SIG-M5 treated with dmso at 0.1 percent for 504 hours (cell line): ENCODE data around the gene HPX.
A peak's percentile ranks its signal among the peaks of the same experiment; 100 is the strongest.

Experiments used
- DNase-seq: peaks from one replicate; lab custom pipeline; 2025; ENCODE audit not compliant: unreplicated experiment; lab: John Stamatoyannopoulos, UW

Gene HPX

DNA sequence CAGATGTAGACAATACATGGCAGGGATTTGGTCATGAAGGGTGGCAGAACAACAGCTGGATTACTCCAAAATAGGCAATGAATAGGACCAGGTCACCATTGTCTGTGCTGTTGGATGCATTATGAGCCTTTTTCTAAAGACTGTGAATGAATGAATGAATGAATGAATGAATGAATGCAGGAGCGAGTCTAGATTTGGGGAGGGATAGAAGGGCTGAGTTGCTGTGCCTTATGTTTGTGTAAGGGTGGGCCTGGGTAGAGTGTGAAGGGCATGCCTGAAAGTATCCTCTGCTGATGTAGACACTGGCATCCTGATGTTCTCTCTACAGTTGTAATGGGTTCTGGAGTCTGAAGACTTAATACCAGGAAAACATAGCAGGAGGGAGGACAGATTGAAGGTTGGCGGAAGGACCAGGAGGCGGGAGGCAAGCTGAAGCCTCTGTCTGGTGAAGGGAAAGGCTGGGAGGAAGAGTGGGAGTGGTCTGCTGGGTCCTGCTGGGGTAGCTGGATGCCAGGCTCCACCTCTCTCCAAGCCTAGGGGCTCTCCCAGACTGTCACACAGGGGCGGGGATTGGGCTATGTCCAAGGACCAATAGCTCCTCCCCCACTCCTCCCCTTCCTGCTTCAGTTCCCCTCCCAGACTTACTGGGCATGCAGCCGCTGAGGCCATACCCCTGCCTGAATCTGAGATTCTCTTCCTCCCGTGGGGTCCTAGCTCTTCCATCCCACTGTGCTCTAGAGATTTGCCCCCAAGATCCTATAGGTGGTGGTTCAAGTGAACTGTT lies 28.1 kb upstream of the HPX start:
- DNase-seq, result peak; percentile 56

DNA sequence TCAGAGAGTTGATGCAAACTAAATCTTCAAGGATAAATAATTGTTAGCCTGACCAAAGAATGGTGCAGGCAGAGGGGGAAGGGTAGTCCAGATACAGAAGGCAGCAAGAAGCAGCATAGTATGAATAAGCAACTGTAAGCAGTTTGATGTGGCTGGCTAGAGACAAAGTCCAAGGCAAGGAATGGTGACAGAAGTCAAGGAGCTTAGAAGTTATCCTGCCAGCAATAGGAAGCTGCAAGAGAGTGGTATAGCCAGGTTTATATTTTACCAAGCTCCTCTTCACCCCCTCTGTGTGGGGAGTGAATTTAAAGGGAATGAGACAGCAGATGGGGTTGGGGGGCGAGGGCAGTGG lies 18.3 kb upstream of the HPX start:
- no peak for DNase-seq

DNA sequence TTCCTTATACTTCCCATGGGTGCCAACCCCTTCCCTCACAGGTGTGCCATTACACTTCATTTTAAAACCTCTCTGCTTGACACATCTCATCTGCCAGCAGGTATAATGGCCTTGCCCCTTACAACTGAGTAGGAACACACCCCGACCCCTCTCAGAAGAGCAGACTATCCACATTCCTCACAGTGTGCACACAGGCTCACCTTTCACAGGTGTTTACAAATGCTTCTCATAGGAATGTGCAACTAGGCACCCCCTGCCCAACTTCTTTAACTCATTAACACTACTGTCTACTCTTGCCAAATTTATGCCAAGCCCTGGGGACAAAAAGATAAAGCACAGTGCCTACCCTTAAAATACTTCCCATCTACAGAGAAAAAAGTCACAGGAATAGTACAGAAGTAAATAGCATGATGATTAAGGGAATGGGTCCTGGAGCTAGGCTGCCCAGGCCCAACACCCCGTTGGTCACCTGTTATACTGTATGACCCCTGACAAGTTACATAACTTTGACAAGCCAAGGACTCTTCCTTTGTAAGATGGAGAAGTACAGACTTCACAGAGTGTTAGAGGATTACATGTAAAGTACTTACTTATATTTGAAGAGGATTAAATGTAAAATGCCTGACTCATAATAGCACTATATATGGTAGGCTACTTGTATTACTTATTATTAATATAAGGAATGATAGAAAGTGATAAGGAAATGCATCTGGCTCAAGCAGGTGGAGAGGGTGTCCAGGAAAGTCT lies 17.7 kb upstream of the HPX start:
- DNase-seq, result no peak

DNA sequence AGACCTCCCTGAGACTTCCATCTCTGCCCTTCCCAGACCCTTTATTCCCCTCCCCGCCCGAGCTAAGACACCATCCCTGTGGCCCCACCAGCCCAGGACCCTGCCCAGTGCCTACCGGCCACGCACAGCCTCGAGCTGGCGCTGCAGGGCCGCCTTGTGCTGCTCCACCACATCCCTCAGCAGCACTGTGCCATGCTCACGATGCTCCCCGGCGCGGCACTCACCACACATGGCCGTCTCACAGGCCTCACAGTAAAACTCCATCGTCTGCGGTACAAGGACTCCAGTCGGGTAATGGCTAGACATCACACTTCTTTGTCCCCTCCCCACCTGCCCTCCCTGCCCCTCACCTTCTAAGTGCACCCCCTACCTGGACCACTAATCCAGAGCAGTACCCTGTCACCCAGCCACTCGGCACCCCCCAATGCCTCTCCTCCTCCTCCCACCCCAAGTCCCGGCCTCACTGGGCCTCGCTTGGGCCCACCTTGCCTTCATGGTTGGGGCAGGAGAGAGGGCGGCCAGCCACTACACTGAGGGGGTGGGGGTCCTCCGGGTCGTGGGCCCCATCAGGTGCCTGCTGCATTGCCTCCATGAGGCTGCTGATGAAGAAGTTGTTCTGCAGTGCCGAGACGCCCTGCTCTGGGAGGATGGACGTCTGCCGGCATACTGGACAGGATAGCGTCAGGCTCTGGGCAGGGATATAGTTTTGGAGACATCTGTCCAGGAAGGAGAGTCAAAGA lies 17.0 kb upstream of the HPX start:
- DNase-seq, result no peak

DNA sequence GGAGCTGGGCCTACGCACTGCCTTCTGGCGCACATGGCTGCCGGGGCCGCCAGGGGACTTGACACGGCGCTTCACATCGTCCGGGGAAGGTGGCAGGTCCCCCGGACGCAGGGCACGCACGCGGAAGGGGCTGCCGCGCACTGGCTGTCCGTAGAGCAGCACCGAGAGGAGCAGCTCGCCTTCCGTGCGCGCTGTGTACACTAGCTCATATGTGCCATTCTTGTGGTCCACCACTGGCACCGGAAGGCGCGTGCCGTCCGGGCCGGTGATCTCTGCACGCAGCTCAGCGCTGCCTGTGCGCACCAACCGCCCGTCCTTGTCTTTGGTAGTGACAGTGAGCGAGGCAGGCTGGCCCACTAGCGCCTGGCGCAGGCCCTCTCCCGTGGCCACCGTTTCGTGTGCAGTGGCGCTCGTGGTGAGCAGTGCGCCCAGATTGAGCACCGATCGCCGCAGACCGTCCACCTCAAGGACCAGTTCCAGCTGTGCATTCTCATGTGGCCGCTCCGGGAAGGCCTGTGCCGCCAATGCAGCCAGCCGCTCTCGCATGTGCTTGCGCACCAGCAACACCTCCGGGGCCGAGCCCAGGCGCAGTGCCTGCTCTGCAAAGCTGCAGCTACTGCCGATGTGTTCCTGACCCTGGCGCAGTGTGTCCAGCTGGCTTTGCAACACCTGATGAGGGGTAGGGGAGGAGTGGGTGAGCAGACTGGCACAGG lies 15.7 kb upstream of the HPX start:
- no peak for DNase-seq

DNA sequence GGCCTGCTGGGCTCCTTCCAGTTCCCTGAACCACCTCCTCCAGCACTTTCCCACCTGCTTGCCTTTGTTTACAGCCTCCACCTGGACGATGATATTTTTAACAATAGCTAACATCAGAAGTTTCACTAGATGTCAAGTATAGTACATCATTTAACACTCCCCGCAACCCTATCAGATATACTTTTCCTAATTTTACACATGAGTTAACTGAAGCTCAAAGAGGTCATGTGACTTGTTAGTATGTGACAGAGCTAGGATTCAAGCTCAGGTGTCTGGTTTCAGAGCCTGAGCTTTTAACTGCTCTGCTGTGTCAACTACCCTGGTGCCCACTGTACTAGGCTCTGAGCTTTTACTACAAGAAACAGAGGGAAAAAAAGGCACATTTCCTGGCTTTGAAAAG lies 14.3 kb upstream of the HPX start:
- no peak for DNase-seq

DNA sequence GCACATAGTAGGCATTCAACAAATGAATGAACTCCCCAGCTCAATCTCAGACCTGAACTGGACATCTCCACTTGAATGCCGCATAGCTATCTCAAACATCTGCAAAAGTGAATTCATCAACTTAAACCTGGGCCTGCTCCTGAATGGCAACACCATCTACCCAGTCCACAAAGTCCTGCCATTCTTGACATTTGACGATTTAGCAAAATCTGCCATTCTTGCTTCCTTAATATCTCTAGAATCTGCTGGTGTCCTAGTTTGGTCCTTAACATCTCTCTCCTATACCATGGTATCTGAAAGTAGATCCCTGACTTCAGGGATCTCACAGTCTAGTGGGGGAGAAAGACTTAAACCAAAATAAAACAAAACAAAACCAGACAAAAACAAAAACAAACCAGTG lies 12.4 kb upstream of the HPX start:
- DNase-seq, result no peak

DNA sequence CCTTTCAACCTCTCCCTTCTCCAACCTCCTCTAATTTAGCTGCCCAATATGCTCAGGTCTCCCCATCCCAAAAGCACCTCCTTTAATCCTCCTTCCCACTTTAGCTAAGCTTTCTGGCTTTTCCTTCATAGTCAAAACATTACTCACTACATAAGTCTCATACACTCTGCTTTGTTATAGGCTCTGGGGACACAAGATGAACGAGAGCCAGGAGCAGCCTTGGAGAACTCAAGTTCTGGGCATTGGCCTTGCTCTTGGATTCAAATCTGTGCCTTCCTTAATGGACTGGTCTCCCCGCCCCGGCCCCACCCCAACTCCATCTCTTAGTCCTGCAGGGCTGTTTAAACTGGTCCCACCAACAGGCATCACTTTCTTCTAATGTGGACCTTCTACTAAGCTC lies 11.4 kb upstream of the HPX start:
- no peak for DNase-seq

DNA sequence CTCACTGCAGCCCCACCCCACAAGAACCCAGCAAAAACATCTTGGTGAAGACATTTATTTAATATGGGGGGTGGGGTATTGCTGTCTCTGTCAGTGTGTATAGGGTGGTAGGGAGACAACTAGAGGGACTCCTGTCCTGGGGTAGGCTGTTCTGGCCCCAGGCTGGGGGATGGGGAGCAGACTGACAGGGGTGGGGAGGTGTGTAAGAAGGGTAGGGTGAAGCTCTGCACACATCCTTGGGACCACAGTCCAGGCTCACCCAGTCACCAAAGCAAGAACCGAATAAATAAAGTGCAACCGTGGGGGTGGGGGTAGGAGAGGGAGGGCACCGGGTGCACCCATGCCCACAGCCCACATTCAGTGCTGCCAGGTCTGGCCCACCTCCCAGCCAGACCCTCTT lies 7.8 kb upstream of the HPX start:
- DNase-seq, result no peak

DNA sequence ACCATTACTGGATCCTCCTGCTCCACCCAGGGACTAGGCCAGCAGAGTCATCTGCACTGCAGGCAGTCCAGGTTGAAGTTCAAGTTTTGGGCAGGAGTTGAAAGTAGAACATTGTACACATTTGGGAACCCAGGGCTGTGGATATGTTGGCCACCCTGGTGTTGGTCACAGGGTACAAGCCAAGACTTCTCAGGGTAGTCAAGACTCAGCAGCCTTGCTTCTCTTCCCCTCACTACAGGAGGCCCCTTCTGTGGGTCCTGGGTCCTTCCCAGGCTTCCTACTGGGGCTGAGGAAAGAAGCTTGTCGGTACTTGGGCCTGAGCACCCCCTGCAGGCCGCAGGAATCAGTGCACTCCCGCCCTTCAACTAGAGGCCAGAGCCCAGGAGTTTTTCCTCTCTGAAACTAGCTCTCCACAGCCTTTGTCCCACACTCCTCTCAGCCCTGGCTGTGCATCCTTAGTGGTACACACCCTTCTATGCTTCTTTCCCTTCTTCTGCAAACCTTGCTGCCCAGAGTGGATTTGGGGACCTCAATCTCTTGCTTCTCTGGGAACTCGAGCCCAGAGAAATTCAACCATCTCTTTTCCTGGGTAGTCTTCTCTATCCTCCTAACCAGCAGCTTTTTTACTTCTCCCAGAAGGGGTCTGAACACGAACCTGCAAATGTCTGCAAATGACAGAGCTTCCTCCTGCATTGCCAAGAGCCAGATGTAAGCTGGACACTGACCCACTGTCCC lies 2.6 kb upstream of the HPX start:
- peak; percentile 32 for DNase-seq

DNA sequence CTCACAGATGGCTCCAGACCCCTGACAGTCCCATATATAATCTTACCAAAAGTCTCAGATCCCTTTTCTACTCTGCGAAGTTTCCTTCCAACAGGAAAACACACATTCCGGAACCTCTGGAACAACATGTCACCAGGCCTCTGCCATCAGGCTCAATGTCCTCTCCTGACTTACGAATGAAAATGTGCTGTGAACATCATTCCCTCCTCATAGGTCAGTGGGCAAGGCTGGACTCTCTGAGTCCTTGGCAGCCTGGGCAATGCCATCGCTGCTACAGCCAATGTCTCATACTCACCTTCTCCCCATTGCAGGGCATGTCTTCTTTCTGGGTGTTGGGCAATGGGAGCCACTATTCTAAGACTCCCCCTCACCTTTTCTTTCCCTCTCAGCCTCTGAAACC lies 1.7 kb upstream of the HPX start:
- no peak for DNase-seq

DNA sequence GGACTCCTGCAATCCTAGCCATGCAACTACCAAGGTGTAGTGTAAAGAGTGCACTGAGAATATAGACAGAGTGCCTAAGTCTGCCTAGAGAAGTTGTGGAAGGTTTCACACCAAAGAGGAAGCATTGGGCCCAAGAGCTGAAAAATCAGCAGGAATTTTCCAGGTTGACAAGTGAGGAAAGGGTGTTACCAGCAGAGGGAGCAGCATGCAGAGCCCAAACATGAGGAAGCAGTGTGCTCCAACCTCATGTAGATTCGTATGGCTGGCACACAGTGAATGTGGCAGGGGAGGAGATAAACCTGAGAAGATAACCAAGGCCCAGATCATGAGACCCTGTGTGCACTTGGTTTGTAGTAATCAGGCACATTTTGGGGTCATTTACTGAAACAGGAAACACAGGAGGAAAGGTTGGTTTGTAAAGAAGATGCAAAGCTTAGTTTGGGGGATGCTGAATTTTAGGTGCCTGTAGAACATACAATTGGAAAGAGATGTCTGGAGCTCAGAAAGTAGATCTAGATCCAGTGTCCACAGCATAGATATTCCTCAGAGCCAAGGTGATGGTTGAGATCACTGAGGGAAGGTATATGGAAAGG lies 1.7 kb downstream of the HPX start:
- DNase-seq, result peak; percentile 77

DNA sequence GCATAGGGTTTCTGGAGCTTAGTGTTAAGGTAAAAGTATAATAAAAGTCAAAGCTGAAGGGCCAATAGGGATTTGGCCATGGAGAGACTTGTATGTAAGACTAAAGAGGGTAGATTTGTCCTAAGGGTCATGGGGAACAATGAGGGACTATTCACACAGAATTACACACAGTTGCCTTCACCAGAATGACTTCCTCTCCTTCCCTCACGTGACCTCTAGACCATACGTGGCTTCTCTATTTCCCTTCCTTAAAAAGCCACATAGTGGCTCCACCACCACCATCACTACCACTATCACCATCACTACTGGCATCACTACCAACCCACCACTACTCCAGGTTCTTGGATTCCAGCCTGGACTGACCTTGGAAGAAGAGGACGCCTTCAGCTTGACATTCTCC lies 2.8 kb downstream of the HPX start:
- DNase-seq, result peak; percentile 42

DNA sequence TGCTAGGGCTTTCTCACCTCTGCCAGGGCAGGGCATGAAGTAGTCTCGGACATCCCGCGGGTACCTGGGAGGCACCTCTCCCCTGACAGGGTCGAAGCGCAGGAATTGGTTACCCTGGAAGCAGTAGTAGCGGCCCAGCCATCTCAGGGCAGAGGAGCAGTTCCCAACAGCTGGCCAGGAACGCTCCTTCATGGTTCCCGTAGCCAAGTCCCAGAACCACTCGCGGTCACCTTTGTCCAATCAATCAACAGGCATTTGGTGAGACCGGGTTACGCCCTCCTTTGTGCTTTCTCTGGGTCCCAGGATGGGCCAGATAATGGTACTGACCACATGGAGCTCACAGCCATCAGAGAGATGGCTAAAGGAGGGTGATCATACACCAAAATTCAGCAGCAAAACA lies 3.4 kb downstream of the HPX start:
- DNase-seq, result no peak

DNA sequence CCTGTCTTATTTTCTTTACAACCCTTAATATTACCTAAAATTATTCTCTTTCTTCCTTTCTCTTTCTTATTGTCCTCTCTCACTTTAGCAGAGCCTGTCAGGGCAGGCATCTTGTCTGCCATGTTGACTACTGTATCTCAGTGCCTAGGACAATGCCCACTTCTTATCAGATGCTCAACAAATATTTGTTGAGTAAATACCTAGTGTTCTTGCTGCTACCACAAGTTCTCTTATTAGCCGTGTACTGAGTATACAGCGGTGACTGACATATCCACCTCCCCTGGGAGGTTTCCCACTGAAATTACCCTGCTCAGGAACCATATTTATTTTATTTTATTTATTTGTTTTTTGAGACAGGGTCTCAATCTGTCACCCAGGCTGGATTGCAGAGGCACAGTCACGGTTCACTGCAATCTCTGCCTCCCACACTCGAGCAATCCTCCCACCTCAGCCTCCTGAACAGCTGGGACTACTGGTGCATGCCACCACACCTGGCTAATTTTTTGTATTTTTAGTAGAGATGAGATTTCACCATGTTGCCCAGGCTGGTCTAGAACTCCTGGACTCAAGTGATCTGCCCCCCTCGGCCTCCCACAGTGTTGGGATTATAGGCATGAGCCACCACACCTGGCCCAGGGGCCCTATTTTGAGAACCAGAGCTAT lies 6.7 kb downstream of the HPX start:
- DNase-seq, result no peak

DNA sequence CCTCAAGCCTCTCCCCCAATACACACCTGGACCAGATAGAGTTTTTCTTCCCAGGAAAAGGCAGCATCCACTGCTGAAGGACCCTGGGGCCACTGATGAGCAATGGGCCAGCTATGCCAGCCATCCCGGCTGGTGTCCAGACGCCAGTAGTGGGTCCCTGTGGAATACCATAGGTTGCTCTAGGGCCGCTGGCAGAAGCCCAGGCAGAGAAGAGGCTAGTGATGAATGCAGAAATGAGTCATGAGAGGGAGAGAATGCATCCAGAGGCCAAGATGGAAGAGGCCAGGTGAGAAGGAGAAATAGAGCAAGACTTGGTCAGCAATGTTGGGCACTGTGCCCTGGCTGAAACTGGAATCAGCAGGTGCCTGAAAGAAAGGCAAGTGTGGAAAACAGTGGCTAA lies 8.9 kb downstream of the HPX start:
- DNase-seq, result no peak

DNA sequence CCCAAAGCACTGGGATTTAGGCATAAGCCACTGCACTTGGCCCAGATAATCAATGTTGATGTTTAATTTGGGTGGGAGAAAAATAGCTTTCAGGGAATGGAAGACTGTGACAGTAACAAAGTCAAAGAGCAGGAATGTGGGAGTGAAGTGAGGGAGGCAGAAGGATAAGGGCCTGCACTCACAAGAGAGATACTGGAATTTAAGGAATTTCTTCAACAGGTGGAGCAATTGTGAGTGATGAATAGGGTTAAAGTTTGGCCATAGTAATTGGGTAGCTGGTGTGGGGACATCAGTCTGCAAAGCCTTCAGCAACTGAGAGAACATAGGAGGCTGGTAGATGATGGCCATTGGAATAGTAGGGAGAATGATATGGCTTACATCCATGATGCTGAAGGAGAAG lies 13.3 kb downstream of the HPX start:
- no peak for DNase-seq

DNA sequence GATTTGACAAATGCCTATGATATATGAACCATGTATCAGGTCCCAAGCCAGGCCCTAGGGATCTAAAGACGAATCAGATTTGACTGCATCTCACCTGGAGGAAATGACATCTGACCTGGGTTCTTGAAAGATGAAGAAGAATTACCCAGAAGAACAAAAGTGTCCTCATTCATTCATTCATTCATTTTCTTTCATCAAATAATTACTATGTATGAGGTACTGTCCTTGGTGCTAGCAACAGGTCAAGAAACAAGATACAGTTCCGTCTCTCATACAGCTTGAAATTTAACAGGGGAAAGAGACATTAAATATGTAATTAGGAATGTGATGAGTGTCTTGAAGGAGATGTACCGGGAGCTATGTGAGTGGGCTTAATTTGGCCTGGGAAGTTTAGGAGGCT lies 20.1 kb downstream of the HPX start:
- DNase-seq, result no peak

DNA sequence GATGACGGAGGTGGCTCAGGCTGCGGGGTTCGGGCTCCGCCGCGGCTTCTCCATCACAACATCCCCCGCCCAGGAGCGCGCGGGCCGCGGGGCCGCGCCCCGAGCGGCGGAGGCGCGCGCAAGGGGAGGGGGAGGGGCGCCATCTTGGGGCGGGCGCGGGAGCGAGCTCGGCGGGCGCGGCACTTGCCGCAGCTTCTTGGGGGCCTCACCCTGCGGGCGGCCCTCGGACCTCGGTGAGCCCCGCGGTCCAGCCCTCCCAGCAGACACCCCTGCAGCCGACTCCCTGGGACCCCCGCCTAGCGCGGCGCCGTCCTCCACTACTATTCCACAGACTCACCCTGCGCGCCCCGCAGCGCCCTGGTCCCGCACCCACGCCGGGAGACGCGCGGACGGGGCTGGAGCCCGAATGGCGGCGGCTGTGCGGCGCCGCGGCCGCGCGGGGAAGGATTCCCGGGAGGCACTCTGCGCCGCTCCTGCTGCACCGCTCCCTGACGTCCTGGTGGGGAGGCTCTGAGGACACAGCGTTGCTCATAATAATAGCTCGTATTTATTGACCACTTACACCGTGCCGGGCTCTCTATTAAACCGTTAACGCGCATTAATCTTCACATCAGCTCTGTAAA lies 21.7 kb downstream of the HPX start, which contains the start of gene APBB1:
Gene APBB1, minus strand, starts transcription at position 86 of the 623 bp plus-strand sequence. CDS start 7,747 bp downstream, outside the sequence.
- peak; percentile 6 for DNase-seq
